HG02642 (cell line): ENCODE results near the gene CA12.

Experiments
- ATAC-seq: cut with Tn5 transposase; IDR thresholded peaks from one replicate; pipeline ENCODE4 v1.9.1; 2021; ENCODE audit warnings: mild to moderate bottlenecking; ENCODE audit not compliant: unreplicated experiment, poor library complexity

Gene CA12

GRCh38 chr15:63314409-63314808, 67.2 kb downstream of the CA12 start:
- no peak for ATAC-seq

- ATAC-seq = no peak
Measured at GRCh38 chr15:63313825-63314224, 67.8 kb downstream of the CA12 start.

GRCh38 chr15:63312286-63312685, 69.4 kb downstream of the CA12 start:
- ATAC-seq = no peak

- no peak for ATAC-seq
Measured at GRCh38 chr15:63310646-63311045, 71.0 kb downstream of the CA12 start.

- ATAC-seq = no peak
Measured at GRCh38 chr15:63308947-63309346, 72.7 kb downstream of the CA12 start.

GRCh38 chr15:63308491-63308890, 73.2 kb downstream of the CA12 start:
- ATAC-seq = no peak

GRCh38 chr15:63306492-63307073, 75.1 kb downstream of the CA12 start:
- ATAC-seq = no peak

- ATAC-seq = no peak
Measured at GRCh38 chr15:63305260-63305659, 76.4 kb downstream of the CA12 start.

- no peak for ATAC-seq
Measured at GRCh38 chr15:63301088-63301487, 80.6 kb downstream of the CA12 start.

- ATAC-seq = no peak
Measured at GRCh38 chr15:63299943-63300575, 81.6 kb downstream of the CA12 start.

GRCh38 chr15:63296195-63296594, 85.5 kb downstream of the CA12 start:
- no peak for ATAC-seq

GRCh38 chr15:63295341-63295740, 86.3 kb downstream of the CA12 start:
- ATAC-seq = no peak

GRCh38 chr15:63294359-63294758, 87.3 kb downstream of the CA12 start:
- no peak for ATAC-seq

GRCh38 chr15:63292771-63293170, 88.9 kb downstream of the CA12 start:
- ATAC-seq = no peak

- ATAC-seq = no peak
Measured at GRCh38 chr15:63292241-63292640, 89.4 kb downstream of the CA12 start.

GRCh38 chr15:63291507-63291906, 90.1 kb downstream of the CA12 start:
- ATAC-seq = no peak

GRCh38 chr15:63288778-63289378, 92.8 kb downstream of the CA12 start:
- no peak for ATAC-seq

GRCh38 chr15:63288342-63288741, 93.3 kb downstream of the CA12 start:
- no peak for ATAC-seq

- no peak for ATAC-seq
Measured at GRCh38 chr15:63287109-63287508, 94.5 kb downstream of the CA12 start.

- ATAC-seq = no peak
Measured at GRCh38 chr15:63284335-63284734, 97.3 kb downstream of the CA12 start.

GRCh38 chr15:63283126-63283525, 98.5 kb downstream of the CA12 start:
- no peak for ATAC-seq

- ATAC-seq = no peak
Measured at GRCh38 chr15:63277893-63278456, 103.7 kb downstream of the CA12 start.
